Uterus (tissue), 4 donors: ENCODE results near the gene CA5B. TPM values are rescaled to one million over a fixed set of nuclear protein-coding genes. Genes with fewer than 3 reads are reported as not detected.
A peak's percentile ranks its signal among the peaks of the same experiment; 100 is the strongest.
"Not testable (repeated sequence)": the region's sequence is repeated elsewhere in the genome, so short reads cannot be mapped to it uniquely, and the experiment has no call there.

ENCODE experiments used
- DNase-seq, 2 donors: peaks; one replicate each; pipeline ENCODE4 v3.0.0-alpha.2; 2019 to 2020
- H3K27ac ChIP-seq, 2 donors: fragments of 200-600 bp; sonication (generic); 1 replicate in 1 of 2; 2 replicates in 1 of 2; pipeline ENCODE4 v1.5.1; 2016 to 2018
- H3K27me3 ChIP-seq, 2 donors: fragments of 200-600 bp; sonication (generic); one replicate each; pipeline ENCODE4 v1.5.1; 2018 to 2019; ENCODE audit warnings: control low read depth in 1 of 2
- H3K36me3 ChIP-seq, 2 donors: fragments of 200-600 bp; sonication (generic); one replicate each; pipeline ENCODE4 v1.5.1; 2019; ENCODE audit warnings: control low read depth in 1 of 2
- H3K4me1 ChIP-seq, 2 donors: fragments of 200-600 bp; sonication (generic); one replicate each; pipeline ENCODE4 v1.5.1; 2018 to 2019; ENCODE audit warnings: control low read depth in 1 of 2
- H3K4me3 ChIP-seq, 2 donors: fragments of 200-600 bp; sonication (generic); 1 replicate in 1 of 2; 2 replicates in 1 of 2; pipeline ENCODE4 v1.5.1; 2018 to 2019; ENCODE audit warnings: mild to moderate bottlenecking in 1 of 2
- H3K9me3 ChIP-seq, 2 donors: fragments of 200-600 bp; sonication (generic); one replicate each; pipeline ENCODE4 v1.5.1; 2019; ENCODE audit warnings: control low read depth in 1 of 2
- CTCF ChIP-seq, 4 experiments: fragments of 200-600 bp in 2 of 4; fragments of 450-650 bp in 2 of 4; sonication (generic) in 2 of 4; IDR thresholded peaks; one replicate each; pipeline ENCODE4 v1.5.1; 2016 to 2019; ENCODE audit warnings: antibody characterized with exemption in 4 of 4, mild to moderate bottlenecking in 2 of 4, moderate library complexity in 1 of 4
- POLR2A ChIP-seq, 2 donors: fragments of 450-650 bp; IDR thresholded peaks; one replicate each; pipeline ENCODE4 v1.6.1; 2016; ENCODE audit warnings: antibody characterized with exemption in 2 of 2, mild to moderate bottlenecking in 1 of 2, moderate library complexity in 1 of 2
- intact Hi-C: fragments of 100-400 bp; cut with DNase I; formaldehyde crosslinking; loops from one replicate; pipeline ENCODE4 v1.15.1; 2023; ENCODE audit warnings: low total_unique reads
- total RNA-seq, 4 donors: library from RNA; depleted of rRNA in 3 of 4; stranded (reverse); fragments of >200 nt in 3 of 4; gene quantifications; one replicate each; pipeline versions ENCODE4 v1.1.0 to v1.2.4, GENCODE V29; 2014 to 2023
- donor health status: DM: yes; HTN: yes; CAD: no.

Gene CA5B
- total RNA-seq, 4 donors from 2014 or later, result 2.6 to 35.8 (median 15.0) TPM

GRCh38 chrX:15724911-15725310 is 13.2 kb upstream of the CA5B start:
- DNase-seq, result no peak
- TF ChIP-seq CTCF (IDR thresholded peaks at IDR 0.05), result no peak
- no peak for TF ChIP-seq POLR2A (IDR thresholded peaks at IDR 0.05)
- intact Hi-C loops, result no loop called here

GRCh38 chrX:15731368-15731767 is 6.7 kb upstream of the CA5B start:
- H3K9me3 ChIP-seq, H3K4me3 ChIP-seq, H3K27ac ChIP-seq, H3K27me3 ChIP-seq, H3K36me3 ChIP-seq, DNase-seq, intact Hi-C loops, H3K4me1 ChIP-seq: not testable (repeated sequence)

More at GRCh38 chrX:15724911-15725310, 13.2 kb upstream of the CA5B start:
- Histone ChIP-seq H3K27ac (no peak overlapping the region), H3K4me1 (no peaks in the 10 kb centered on the region), H3K9me3 (no peaks in the 10 kb centered on the region), H3K4me3 (no peak overlapping the region), H3K36me3 (no peaks in the 10 kb centered on the region), H3K27me3 (no peaks in the 10 kb centered on the region)

GRCh38 chrX:15737190-15737958 is 696 bp upstream of the CA5B start:
- Histone ChIP-seq H3K27me3 (no peaks in the 10 kb centered on the region), H3K4me1 (no peaks in the 10 kb centered on the region), H3K4me3 (peak overlapping the region in 1 of 2 donors; percentile 45), H3K9me3 (no peaks in the 10 kb centered on the region), H3K36me3 (no peaks in the 10 kb centered on the region), H3K27ac (peak overlapping the region in 1 of 2 donors; percentile 6)
- no peak for DNase-seq
- intact Hi-C loops, result no loop called here
- TF ChIP-seq CTCF (IDR thresholded peaks at IDR 0.05) (no peak), POLR2A (IDR thresholded peaks at IDR 0.05) (peak in 1 of 2 donors; percentile 5)

- intact Hi-C loops, result no loop called here
- Histone ChIP-seq H3K9me3 (no peaks in the 10 kb centered on the region), H3K36me3 (no peaks in the 10 kb centered on the region)
These were observed 1.8 kb downstream of the CA5B start for GRCh38 chrX:15739886-15740285.

GRCh38 chrX:15744181-15744867 is 6.3 kb downstream of the CA5B start:
- no peaks in the 10 kb centered on the region for H3K4me1 ChIP-seq
- H3K27me3 ChIP-seq, result no peaks in the 10 kb centered on the region
- no peaks in the 10 kb centered on the region for H3K36me3 ChIP-seq
- intact Hi-C loops, result no loop called here
- TF ChIP-seq POLR2A (IDR thresholded peaks at IDR 0.05) (no peak), CTCF (IDR thresholded peaks at IDR 0.05) (no peak)
- no peak overlapping the region for H3K27ac ChIP-seq
- no peak for DNase-seq
- no peaks in the 10 kb centered on the region for H3K9me3 ChIP-seq
- H3K4me3 ChIP-seq, result no peak overlapping the region

More at GRCh38 chrX:15739886-15740285, 1.8 kb downstream of the CA5B start:
- DNase-seq, result no peak
- Histone ChIP-seq H3K27ac (no peak overlapping the region), H3K4me1 (no peaks in the 10 kb centered on the region), H3K27me3 (no peaks in the 10 kb centered on the region), H3K4me3 (no peak overlapping the region)
- no peak for TF ChIP-seq CTCF (IDR thresholded peaks at IDR 0.05)
